Stimulated activated CD4-positive, alpha-beta T cell treated with anti-CD3 and anti-CD28 coated beads, Interleukin-1b, Interleukin-23, amount 100 ng/mL, for 24 hours (primary cell): ENCODE data around the gene UMAD1.

Experiments
- DNase-seq, 4 experiments: peaks; one replicate each; pipeline ENCODE4 v3.0.0-alpha.2; 2020; ENCODE audit warnings: low read depth in 4 of 4, low spot score in 1 of 4

Gene UMAD1

DNA sequence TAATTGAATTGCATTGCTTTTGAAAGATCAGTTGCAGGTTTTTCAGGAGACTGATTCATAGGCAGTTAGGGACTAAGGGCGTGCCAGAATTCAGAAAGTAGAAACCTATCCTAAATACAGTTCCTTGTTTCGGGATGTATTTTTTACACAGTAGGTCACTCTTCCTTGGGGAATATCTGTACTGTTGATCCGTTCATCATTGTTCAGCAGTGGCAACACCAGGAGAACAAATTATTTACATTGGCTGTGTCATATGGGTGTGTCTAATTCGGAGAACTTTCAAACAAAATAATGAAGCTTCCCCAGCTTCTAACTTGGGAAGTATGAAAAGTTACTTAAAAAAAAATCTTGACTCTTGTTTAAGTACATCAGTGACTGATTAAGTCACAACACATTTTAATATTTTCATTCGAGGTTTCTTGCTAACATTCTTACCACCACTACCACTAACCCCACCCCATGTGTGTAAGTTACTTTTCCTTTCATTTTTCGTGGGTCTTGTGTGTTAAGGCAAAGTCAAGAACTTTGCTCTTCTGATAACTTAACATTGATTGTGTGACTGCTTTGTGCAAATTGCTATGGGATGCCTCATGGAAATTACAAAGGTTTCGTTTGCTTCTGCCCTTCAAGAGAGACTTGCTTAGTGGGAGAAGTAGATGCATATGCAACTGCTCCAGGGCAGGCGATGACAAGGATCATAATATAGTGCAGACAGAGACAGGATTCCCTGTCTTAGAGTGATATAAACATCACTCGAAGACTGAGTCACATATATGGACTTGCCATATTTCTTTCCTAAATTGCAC, 121.6 kb downstream of the UMAD1 start:
- no peak for DNase-seq

DNA sequence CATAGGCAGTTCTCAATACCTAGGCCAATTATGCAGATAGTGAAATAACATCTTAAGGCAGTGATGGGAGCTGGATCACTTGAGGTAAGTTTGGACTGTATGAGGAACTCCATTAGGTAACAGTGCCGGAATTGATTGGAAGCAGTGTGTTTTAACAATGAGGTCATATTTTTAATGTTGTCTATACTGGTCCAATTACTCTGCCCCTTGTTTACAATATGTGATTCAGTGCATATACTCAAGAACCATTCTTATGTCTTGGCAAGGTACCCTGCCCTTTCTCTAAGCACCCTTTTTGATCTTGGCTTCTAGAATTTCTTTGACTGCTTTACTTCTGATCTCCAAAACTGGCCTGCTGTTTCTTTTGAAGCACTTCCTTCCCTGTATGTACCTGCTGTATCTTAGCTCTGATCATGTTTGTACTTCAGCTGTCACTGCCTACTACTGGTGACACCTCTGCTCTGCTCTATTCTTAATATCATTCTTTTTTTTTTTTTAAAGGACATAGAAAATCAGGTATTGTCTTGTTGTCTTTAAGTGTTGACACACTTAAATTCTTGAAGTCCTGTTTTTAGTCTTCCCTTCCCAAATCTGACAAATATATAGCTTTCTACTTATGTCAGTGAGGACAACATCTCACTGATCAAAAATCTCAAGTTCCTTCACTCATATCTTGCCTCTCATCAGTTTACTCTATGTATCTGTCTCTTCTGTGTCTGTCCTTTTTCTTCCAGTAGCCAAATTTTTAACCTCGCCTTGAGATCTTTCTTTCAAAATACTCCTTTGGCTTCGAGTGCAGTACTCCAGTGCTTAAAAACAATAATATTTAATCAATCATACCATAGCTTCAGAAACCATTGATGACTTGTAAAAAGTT, 124.2 kb downstream of the UMAD1 start:
- no peak for DNase-seq

DNA sequence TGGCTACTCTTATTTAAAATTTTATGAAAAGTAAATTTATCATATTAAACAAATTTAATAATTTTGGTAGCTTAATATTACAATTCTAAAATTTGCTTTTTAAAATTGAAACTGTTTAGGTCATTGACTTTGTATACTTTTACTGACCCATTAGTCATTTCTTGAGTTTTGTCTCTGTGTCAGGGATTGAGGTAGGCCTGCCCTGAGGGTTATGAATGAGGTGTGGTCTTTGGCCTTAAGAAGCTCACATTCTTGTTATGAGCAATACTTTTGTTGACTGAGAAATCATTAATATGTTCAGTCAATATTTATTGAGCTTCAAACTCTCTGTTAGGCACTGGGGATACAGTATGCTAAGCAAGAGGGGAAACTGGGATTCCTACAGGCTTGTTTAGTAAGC, 124.9 kb downstream of the UMAD1 start:
- no peak for DNase-seq

DNA sequence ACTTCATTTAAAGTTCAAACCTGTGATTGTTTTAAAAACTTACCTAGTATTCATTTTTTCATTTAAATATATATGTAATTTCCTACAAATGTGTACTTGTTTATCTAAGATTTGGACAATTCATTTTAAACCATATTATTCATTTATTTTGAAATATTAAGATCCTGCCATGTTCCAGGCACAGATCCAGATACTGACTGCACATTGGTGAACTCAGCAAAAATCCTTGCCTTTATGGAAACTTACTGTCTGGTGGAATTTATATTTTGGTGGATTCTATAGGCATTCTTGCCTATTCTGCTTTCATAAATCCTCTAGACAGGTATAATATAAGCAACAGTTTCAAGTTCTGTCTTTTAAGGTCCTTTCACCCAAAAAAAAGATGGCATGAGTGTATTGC, 126.1 kb downstream of the UMAD1 start:
- DNase-seq: no peak

DNA sequence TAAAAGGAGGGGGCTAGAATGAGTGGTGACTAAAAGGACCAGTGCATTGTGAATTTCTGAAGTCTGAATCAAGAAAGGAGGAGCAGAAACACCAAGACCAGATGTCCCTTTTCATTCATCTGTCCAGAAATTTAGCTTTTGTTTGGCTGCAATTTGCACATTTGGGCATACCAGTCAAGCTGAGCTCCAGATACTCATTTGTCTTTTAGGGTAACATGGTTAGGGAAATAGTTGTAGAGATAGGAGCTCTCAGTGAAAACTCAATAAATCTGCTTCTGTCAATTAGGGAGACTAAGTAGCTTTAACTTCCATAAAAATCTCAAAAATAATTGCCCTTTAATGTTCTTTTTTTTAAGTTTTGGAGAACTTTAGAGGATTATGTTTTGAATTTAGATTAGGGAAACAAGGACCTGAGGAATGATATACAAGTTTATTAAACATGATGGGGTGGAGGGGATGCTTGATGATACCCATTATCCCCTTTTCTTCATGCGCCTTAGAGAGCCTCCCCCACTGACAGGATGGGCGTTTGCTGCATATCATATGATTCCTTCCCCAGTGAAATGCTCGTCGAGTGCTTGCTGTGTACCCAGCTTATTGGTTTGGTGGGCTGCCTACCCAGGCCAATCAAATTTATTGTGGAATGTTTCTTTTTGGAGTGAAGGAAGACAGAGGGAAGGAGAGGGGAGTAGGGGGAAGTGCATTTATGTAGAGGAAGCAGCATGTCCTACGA, 128.6 kb downstream of the UMAD1 start:
- no peak for DNase-seq

DNA sequence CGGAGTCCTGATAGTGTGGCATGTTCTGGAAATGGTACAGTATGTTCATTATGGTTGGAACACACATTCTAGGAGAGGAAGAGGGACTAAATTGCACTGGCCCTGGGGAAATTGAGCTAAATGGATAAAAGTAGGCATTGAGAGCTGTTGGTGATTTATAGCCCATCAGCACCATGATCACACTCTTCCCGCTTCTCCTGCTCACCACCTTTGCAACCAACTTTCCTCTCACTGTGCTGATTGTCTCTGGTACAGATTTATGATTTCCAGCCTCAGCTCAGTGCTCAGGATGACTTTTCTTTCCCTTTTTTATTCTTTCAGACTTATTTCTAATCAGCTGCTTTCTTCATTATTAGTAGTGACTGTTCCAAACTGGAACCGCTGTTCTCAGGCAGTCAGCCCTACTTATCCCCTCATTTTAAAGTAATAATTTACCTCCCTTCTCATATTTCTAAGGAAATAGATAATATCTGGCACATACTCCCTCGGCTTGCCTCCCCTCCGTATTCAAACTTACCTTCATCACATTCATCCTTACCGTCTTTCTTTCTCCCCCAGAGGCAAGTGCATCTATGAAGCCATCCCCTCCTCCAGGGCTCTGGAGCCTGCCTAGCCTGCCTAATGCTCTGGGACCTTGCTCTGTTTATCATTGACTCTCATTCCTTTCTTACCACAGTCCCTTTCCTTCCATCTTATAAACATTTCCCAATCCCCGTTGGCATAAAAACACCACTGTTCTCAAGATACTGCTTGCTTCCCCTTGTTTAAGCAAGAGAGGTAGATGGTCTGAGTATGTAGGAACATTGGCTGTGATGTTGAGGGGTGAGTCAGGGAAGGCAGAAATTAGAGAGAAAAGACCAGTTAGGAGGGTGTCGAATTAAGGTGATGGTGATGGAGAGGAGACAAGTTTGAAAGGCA, 129.4 kb downstream of the UMAD1 start:
- DNase-seq: no peak

DNA sequence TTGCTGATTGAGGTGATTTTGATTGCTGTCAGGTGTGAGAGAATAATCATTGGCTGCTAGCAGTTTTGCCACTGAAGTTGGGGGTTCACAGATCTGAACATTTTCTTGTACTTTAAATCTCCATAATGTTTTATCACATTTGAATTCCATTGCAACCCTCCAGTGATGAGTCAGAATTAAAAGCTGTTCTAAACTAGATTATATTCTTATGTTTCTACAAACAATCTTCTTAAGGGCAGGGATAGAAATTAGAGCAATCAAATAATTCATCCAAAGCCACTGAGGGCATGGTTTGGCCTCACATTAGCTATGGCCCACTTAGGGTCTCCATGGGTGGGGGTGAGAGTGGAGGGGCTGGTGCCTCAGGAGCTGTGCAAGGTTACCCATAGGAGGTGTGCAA, 130.9 kb downstream of the UMAD1 start:
- no peak for DNase-seq

DNA sequence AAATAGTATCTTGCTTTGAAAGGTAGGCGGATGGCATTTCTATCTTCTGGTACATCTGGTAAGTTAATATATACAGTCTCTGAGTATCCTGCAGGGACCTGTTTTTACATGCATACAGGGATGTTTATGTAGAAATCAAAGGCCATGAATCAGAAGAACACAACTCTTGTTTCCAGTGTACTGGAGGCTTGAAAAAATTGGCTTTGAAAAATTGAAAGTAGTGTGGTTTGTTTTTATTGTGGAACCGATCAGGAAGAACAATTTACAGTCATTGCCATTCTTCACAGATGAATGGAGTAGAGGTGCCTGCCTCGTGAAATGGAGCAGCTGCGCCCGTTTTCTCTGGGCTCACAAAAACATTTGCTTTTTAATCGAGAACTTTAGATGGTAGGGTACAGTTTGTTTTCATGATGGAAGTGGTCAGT, 131.9 kb downstream of the UMAD1 start:
- DNase-seq: no peak

DNA sequence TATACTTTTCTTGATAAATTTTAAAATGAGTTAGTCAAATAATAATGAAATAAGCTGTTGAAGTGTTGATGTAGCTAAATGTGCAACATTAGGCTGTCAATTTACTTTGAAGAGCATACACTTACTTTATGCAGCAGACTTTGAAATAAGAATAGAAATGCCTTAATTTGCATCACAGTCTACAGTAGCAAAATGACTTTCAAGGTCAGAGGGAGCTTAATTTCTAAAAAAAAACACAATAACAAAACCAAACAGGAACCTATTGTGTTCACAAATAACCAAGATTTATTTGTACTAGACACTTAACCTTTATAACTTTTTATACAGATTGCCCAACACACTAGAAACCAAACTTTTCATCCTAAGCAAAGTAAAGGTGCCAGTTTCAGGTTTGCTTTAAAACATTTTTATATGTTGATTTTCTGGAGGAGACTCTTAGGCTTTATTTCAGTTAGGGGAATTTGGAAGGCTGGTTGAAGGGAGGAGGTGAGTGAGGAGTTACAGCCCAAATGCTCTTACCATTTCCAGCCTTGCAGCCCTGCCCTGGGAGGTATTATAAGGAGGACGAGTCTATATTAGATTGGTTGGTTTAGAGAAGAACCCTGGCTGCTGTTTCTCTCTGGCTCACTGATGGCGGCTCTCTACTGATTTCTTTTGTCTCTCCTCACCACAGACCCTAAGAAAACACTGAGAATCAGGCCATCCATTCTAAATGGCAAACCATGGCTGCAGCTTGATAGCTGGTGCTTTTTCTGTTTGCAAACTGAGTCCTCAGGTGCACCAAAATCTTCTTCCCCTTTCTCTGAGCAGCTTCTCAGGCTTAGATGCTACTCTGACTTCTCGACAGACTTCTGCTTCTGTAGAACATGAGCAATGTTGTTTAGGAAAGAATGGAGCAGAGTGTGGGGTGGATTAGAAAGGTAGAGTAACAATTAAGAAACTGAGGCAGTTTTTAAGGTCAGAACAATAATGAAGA, 133.1 kb downstream of the UMAD1 start:
- DNase-seq: no peak

DNA sequence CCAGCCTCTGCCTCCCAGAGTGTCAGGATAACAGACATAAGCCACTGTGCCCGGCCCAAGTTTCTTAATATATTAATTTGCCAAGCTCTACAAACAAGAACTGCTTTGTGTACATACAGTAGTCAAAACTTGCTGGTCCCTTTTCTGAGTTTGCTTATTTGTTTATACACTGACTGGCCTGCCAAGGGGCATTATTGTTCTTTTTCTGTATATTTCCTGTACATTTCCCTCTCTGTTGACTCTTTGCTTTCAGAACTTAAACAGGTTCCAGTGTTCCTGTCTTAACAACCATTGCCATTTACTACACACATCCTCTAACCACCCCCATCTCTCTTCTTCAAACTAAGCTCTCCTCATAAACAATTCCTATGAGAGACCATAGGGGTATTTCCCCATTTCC, 139.3 kb downstream of the UMAD1 start:
- no peak for DNase-seq

DNA sequence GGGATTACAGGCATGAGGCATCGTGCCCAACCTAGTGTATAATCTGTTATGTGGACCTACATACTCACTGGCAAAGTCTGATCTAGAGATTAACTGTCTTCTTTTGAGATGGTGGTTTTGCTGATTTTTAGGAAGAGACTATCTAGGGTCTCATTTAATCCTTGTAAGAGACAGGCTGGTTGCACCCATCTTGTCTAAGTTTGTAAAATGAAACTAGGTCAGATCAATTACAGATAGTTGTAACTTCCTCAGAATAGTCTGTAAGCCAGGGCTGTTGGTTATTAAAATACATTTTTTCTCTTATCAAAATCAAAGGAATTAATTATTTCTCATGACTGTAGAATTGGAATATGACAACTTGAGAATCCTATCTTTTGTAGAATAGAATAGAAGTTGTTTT, 142.4 kb downstream of the UMAD1 start:
- no peak for DNase-seq

DNA sequence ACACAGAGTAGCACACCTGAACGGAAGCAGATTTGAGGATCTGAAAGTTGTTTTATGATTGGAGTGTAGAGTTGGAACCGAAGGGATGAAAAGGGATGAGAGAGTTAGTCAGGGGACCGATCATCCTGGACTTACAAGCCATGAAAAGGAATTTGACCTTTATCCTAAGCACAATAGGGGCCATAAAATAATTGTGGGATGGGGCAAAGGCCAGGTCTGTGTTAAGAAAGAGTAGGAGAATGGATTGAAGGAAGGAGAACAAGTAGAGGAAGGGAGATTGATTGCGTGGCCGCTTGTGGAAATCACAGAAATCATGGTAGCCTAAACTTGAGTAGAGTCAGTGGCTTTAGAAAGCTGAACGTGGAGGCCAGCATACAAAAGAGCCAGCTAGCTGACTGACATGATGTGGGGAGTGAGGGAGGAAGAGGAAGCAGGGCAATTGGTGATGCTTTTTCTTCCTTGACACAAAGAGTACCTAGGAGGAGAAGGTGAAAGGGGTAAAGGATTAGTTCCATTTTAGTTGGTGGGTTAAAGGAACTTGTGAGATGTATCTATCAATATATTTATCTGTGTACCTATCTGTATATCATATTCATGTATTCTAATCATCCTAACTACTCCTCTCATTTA, 144.9 kb downstream of the UMAD1 start:
- no peak for DNase-seq

DNA sequence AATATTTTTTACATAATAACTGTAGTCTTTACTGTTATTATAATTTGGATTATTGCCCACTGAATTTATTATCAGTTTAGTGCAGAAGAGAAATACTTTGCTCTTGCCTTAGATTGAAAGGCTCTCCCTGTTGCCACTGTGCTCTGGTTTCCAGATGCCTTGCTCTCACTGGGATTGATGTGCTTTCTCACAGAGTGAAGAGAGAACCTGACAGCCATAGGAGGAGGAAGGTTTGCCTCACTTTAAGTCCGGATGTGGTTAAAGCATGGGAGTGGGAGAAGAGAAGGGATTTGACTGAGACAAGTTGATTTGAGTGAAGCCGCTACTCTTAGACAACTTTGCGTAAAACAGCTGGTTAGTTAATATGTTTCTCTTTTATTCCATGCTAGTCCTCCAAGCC, 146.0 kb downstream of the UMAD1 start:
- no peak for DNase-seq

DNA sequence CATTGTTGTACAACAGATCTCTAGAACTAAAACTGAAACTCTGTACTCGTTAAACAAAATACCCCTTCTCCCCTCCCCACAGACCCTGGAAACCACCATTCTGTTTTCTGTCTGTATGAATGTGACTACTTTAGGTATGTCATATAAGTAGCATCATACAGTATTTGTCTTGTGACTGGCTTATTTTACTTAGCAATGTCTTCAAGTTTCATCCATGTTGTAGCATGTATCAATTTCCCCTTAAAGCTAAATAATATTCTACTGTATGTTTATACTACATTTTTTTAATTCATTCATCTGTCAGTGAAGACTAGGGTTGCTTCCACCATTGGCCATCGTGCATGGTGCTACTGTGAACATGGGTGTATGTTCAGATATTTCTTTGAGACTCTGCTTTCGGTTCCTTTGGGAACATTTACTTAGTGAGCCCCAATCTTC, 149.0 kb downstream of the UMAD1 start:
- no peak for DNase-seq

DNA sequence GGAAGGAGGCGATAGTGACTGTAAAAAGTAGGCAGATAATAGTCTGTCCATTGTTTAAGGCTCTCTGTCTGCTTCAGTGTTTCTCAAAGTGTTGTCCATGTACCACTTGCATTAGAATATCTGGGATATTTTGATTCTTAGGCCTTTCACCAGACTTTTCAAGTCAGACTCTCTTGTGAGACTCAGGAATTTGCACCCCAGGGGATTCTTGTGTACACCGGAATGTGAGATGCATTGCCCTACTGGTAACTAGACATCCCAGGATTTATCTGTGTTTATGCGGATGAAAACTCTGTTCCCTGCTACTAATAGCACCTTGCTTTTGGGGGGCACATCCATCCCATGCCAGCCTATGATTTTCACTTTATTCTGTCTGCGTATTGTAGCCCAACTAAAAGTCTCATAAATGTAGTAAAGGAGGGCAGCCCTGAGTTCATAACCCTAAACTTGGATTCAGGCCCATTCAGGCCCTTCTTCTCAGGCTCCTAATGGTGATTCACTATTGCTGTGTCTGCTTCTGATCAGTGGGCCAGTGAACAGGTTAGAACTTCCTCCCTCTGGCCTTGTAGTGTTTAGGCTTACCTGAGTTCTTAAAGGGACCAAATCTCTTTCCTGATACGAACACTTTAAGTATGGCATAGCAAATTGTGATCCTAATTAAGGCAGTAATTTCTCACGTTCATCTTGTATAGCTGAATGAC, 149.6 kb downstream of the UMAD1 start:
- no peak for DNase-seq

DNA sequence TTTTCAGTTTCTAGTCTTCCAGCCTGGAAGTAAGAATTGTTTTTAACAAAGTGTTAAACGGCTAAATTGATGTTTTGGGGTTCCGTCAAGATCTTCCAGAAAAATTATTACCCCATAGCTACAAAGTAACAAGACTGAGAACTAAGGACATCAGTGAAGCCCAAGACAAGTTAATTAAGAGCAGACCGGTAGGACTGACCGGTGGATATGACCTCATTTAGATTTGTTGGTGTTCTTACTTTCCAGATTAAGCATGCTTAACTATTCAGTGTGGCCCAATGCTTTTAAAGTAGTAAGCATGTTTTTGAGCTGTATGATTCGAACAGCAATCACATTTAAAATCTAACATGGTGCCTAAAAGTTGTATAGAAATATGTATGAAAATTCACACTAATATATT, 151.0 kb downstream of the UMAD1 start:
- no peak for DNase-seq

DNA sequence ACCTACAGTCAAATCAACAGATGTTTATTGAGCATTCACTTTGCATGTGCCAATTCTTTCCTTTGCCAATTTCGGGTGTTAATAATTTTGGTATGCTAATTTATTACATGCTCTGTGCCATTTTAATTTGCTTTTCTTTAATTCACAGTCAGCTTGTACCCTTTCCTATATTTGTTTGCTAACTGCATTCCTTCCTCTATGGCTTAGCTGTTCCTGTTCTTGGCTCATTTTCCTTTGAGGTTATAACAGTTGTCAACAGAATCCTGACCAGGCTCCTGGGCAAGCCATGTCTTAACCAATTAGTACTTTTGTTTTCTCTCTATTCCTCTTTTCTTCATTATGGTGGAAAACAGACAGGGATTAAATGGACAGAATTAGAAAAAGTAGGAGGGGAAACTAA, 151.5 kb downstream of the UMAD1 start:
- no peak for DNase-seq

DNA sequence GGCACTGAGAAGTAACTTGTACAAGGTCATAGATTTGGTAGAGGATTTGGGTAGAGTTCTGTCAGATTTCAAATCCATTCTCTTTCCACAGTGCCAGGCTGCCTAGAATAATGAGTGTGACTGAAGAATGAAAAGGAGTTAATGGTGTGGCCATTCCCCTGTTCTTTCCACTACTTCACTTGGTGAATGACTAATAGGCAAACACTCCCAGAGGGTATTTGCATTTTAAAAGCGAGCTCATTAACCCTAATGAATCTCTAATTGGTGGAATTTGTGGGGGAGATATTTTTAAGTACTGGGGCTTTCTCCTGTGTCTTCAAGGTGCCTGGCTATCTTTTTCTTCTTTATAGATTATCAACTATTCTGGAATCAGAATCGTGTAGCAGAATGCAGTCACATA, 152.7 kb downstream of the UMAD1 start:
- no peak for DNase-seq
